Measurements from ENCODE around the gene MNAT1. TPM values are rescaled to one million over a fixed set of nuclear protein-coding genes. Genes with fewer than 3 reads are reported as not detected.

MNAT1 gene
- total RNA-seq, 2 donors from 2014 or later = 48.2 to 52.4 TPM

DNA sequence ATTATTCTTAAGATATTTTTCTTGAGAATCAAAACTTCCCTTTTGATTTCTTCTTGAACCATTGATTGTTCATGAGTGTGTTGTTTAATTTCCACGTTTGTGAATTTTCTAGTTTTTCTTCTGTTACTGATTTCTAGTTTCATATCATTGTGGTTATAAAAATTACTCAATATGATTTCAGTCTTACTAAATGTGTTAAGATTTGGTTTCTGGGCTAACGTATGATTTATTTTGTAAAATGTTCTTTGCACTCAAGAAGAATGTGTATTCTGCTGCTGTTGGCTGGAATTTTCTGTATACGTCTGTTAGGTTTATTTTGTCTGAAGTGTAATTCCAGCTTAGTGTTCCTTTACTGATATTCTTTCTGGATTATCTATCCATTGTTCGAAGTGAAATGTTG, 221.6 kb downstream of the MNAT1 start:
- DNase-seq (ENCODE audit: low spot score) (no peak), ATAC-seq (peak in 1 of 2 donors; percentile 59)
- H3K4me3 Mint-ChIP-seq = peak overlapping the region; percentile 68
- H3K9me3 Mint-ChIP-seq = peaks cover 17% of the 10 kb centered on the region
- H3K27ac Mint-ChIP-seq = peak overlapping the region; percentile 54 to 65
- peaks cover 55% of the 10 kb centered on the region for H3K36me3 Mint-ChIP-seq
- H3K27me3 Mint-ChIP-seq = no peaks in the 10 kb centered on the region
- H3K4me1 Mint-ChIP-seq (ENCODE audit: low read depth in 2 of 2) = peaks cover 11 to 16% of the 10 kb centered on the region in 2 donors

DNA sequence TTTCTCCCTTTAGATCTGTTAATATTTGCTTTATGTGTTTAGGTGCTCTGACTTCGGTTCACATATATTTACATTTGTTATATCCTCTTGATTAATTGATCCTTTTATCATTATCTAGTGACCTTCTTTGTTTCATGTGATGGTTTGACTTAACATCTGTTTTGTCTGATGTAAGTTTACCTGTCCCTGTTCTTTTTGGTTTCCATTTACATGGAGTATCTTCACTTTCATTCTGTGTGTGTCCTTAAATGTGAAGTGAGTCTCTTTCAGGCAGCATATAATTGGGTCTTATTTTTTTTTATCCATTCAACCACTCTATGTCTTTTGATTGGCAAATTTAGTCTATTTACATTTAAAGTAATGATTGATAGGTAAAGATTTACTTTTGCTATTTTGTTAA, 222.1 kb downstream of the MNAT1 start:
- H3K27ac Mint-ChIP-seq = peak overlapping the region; percentile 54 to 65

DNA sequence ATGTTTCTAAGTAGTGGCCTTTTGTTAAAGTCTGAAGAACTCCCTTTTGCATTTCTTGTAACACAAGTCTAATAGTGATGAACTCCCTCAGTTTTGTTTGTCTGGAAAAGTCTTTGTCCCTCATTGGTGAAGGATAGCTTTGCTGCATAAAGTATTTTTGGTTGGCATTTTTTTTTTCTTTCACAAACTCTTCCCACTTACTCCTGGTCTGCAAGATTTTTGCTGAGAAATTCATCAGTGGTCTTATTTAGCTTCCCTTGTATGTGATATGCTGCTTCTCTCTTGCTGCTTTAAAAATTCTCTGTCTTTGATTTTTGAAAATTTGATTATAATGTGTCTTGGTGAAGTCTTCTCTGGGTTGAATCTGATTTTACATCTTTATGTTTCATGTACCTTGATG, 223.6 kb downstream of the MNAT1 start:
- Mint-ChIP-seq H3K27ac (no peak overlapping the region), H3K4me1 (ENCODE audit: low read depth in 2 of 2) (peaks cover 11 to 16% of the 10 kb centered on the region in 2 donors), H3K9me3 (peaks cover 17% of the 10 kb centered on the region), H3K4me3 (no peak overlapping the region), H3K36me3 (peaks cover 59% of the 10 kb centered on the region), H3K27me3 (no peaks in the 10 kb centered on the region)
- no peak for ATAC-seq
- no peak for DNase-seq (ENCODE audit: low spot score)

More for the DNA sequence above, 222.1 kb downstream of the MNAT1 start:
- Mint-ChIP-seq H3K27me3 (no peaks in the 10 kb centered on the region), H3K4me3 (peak overlapping the region; percentile 68), H3K4me1 (ENCODE audit: low read depth in 2 of 2) (peaks cover 11 to 16% of the 10 kb centered on the region in 2 donors), H3K36me3 (peaks cover 59% of the 10 kb centered on the region), H3K9me3 (peaks cover 17% of the 10 kb centered on the region)
- ATAC-seq (no peak), DNase-seq (ENCODE audit: low spot score) (no peak)

DNA sequence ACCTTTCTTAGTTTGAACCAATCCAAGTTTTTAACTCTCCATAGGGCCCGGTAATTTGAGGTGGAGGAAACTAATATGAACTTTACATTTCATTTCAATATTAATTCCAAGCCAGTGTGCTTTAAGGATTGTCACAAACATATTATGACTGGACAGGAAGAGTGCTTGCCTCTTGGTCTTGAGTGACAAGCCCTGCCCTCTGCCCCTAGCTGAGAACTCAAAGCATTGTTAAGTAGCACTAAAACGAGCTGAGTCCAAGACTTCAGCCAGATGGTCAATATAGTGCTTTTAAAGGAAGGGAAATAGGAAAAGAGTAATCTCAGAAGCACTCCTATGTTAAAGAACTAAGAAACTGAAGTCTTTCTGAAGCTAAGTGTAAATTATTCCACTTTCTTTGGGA, 229.2 kb downstream of the MNAT1 start:
- no peak for DNase-seq (ENCODE audit: low spot score)
- Mint-ChIP-seq H3K36me3 (peaks cover 29% of the 10 kb centered on the region), H3K4me1 (ENCODE audit: low read depth in 2 of 2) (peaks cover 3 to 4% of the 10 kb centered on the region in 2 donors), H3K9me3 (peaks cover 4% of the 10 kb centered on the region), H3K27me3 (no peaks in the 10 kb centered on the region), H3K4me3 (no peak overlapping the region), H3K27ac (no peak overlapping the region)
- ATAC-seq = no peak

DNA sequence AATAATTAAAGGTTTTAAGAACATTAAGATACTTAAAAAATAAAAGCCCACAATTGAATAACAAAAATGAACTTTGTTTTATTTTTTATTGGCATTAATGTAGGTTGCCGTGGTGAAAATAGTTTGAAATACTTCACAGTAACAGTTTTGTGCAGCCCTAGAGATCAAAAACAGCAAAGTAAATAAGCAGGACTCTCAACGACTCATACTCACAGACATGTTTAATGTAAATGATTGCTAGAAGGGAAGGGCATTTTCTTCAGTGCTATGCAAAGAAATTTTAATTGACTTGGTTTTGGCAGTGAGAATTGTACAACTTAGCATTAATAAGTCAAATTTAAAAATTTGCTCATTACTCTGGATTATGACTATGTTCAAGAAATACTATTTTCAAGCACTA, 230.3 kb downstream of the MNAT1 start:
- no peaks in the 10 kb centered on the region for H3K27me3 Mint-ChIP-seq
- no peak overlapping the region for H3K4me3 Mint-ChIP-seq
- peaks cover 22% of the 10 kb centered on the region for H3K36me3 Mint-ChIP-seq
- DNase-seq (ENCODE audit: low spot score) = no peak
- peaks cover 3 to 4% of the 10 kb centered on the region in 2 donors for H3K4me1 Mint-ChIP-seq (ENCODE audit: low read depth in 2 of 2)
- no peak overlapping the region for H3K27ac Mint-ChIP-seq
- no peak for ATAC-seq
- H3K9me3 Mint-ChIP-seq = no peaks in the 10 kb centered on the region

DNA sequence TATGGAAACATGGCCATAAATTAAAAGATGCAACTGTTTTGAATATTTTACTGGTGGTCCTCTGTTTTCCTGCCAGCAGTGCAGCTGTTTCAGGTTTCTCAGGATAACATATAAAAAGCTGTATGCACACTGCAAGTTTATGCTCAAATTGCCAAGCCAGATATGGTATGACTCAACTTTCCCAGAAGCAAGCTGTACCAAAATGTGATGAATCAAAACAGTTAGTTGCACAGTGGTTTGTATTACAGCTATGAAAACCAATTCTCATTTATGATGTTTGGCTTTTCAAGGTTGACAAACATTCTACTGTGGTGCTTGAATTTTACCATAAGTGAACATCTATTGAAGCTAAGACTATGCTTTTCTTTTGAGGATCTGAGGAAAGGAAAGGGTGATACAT, 230.8 kb downstream of the MNAT1 start:
- Mint-ChIP-seq H3K4me1 (ENCODE audit: low read depth in 2 of 2) (peaks cover 3 to 4% of the 10 kb centered on the region in 2 donors), H3K27ac (no peak overlapping the region), H3K9me3 (no peaks in the 10 kb centered on the region), H3K4me3 (no peak overlapping the region), H3K36me3 (peaks cover 17% of the 10 kb centered on the region), H3K27me3 (no peaks in the 10 kb centered on the region)
- no peak for DNase-seq (ENCODE audit: low spot score)
- ATAC-seq = peak; percentile 45 to 66

DNA sequence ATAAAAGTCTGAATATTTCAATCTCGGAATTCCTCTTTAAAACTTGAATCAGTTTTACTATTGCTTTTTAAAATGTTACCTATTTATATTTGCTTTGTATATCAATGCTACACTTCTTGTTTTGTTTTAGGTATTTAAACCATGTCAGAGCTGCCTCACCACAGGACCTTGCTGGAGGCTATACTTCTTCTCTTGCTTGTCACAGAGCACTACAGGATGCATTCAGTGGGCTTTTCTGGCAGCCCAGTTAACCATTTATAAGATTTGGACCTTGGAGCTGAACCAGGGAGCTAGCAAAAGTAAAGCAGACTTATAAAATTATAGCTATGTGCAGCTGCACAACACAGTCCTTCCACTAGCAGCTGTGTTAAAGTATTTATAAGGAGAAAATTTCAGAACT, 233.5 kb downstream of the MNAT1 start:
- Mint-ChIP-seq H3K36me3 (peaks cover 5% of the 10 kb centered on the region), H3K4me1 (ENCODE audit: low read depth in 2 of 2) (peaks cover 3 to 4% of the 10 kb centered on the region in 2 donors), H3K27me3 (no peaks in the 10 kb centered on the region), H3K27ac (no peak overlapping the region), H3K4me3 (no peak overlapping the region), H3K9me3 (no peaks in the 10 kb centered on the region)
- DNase-seq (ENCODE audit: low spot score) (no peak), ATAC-seq (no peak)

DNA sequence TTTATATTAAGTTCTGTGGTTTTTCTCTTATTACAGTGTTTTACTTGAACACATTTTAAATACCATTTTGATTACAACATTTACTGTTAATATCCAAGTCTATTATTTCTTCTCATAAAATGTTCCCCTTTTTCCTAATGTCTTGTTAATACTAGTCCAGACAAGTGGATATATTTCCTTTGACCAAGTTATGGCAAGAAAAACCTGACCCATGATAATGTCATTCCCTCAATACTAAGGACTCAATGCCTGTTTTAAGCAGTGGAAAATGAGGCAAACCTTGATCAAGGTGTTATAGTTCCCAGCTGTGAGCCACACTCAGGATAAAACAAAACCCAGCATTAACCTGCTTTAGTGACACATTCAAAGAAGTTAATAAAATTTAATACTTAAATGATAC, 234.1 kb downstream of the MNAT1 start:
- no peak overlapping the region for H3K4me3 Mint-ChIP-seq
- DNase-seq (ENCODE audit: low spot score) (no peak), ATAC-seq (no peak)
- no peaks in the 10 kb centered on the region for H3K9me3 Mint-ChIP-seq
- peaks cover 5% of the 10 kb centered on the region for H3K36me3 Mint-ChIP-seq
- H3K4me1 Mint-ChIP-seq (ENCODE audit: low read depth in 2 of 2) = peaks cover 3 to 4% of the 10 kb centered on the region in 2 donors
- no peaks in the 10 kb centered on the region for H3K27me3 Mint-ChIP-seq
- H3K27ac Mint-ChIP-seq = no peak overlapping the region

DNA sequence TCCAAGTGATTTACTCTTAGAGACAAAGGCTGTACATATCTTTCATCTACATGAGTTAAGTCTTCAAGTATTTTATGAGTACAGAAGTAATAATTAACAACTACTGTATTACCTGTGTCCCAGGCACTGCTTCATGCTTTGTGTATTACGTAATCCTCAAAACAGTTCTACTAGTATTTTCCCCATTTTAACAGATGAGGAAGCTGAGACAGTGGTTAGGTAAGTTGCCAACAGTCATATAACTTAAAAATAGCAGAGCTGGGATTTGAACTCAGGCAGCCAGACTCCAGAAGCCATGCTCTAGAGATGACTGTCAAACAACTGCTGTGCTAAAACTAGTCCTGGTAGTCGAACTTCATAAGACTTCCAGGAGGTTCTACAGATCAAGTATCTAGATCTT, 235.6 kb downstream of the MNAT1 start:
- no peak for ATAC-seq
- DNase-seq (ENCODE audit: low spot score) = no peak
- H3K36me3 Mint-ChIP-seq = peaks cover 5% of the 10 kb centered on the region
- no peaks in the 10 kb centered on the region for H3K9me3 Mint-ChIP-seq
- H3K4me1 Mint-ChIP-seq (ENCODE audit: low read depth in 2 of 2) = peaks cover 3 to 4% of the 10 kb centered on the region in 2 donors
- H3K27ac Mint-ChIP-seq = no peak overlapping the region
- H3K27me3 Mint-ChIP-seq = no peaks in the 10 kb centered on the region
- H3K4me3 Mint-ChIP-seq = no peak overlapping the region

DNA sequence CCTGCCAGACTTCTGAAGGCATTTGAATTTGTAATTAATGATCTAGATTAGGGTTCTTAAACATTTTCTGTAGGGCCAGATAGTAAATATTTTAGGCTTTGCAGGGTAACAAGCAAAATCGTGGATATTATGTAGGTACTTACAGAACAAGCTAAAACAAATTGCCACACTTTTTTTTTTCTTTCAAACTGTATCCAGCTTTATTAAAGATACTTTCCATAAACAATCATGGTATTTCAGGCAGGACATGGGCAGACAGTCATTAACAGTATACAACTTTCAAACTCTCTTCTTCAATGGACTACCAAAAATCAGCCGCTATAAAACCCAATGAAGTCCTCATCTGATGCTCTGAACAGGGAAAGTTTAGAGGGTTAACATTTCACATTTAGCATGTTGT, 236.7 kb downstream of the MNAT1 start:
- Mint-ChIP-seq H3K9me3 (no peaks in the 10 kb centered on the region), H3K27me3 (no peaks in the 10 kb centered on the region), H3K4me1 (ENCODE audit: low read depth in 2 of 2) (peaks cover 3 to 4% of the 10 kb centered on the region in 2 donors), H3K36me3 (peaks cover 5% of the 10 kb centered on the region), H3K27ac (no peak overlapping the region), H3K4me3 (no peak overlapping the region)
- ATAC-seq = no peak
- no peak for DNase-seq (ENCODE audit: low spot score)

DNA sequence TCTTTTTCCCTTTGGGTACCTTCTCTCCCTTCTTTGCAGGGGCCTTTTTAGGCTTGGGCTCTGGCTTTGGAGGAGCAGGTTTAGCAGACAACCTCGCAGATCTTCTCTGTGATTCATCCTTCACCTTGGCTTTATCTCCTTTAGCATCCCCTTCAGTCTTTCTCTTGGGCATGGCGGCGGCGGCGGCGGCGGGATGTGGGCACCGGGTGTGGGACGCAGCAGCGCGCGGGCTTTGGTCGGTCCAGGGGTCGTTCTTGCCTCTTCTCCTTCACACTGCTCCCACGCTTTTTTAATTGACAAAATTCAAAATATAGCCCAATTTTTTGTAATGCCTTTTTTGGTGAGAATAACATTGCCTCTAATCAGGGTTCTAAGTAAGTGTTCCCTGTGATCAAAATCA, 237.7 kb downstream of the MNAT1 start:
- no peaks in the 10 kb centered on the region for H3K4me1 Mint-ChIP-seq (ENCODE audit: low read depth in 2 of 2)
- no peaks in the 10 kb centered on the region for H3K36me3 Mint-ChIP-seq
- no peak overlapping the region for H3K4me3 Mint-ChIP-seq
- H3K9me3 Mint-ChIP-seq = no peaks in the 10 kb centered on the region
- ATAC-seq (no peak), DNase-seq (ENCODE audit: low spot score) (no peak)
- no peak overlapping the region for H3K27ac Mint-ChIP-seq
- no peaks in the 10 kb centered on the region for H3K27me3 Mint-ChIP-seq

DNA sequence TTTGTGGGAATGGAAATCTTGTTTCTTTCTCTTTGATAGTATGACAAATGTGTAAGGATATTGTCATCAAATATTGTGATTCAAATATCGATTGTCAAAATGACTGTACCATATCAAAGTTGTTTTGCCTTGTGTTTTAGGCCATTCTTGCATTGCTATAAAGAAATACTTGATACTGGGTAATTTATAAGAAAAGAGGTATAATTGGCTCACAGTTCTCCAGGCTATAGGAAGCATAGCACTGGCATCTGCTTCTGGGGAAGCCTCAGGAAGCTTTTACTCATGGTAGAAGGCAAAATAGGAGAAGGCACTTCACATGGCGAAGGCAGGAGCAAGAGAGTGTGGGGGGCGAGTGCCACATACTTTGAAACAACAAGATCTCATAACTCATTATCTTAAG, 238.5 kb downstream of the MNAT1 start:
- Mint-ChIP-seq H3K9me3 (no peaks in the 10 kb centered on the region), H3K27me3 (no peaks in the 10 kb centered on the region), H3K4me3 (no peak overlapping the region), H3K4me1 (ENCODE audit: low read depth in 2 of 2) (peaks cover 0 to 4% of the 10 kb centered on the region in 2 donors), H3K27ac (no peak overlapping the region), H3K36me3 (no peaks in the 10 kb centered on the region)
- DNase-seq (ENCODE audit: low spot score) (no peak), ATAC-seq (no peak)

DNA sequence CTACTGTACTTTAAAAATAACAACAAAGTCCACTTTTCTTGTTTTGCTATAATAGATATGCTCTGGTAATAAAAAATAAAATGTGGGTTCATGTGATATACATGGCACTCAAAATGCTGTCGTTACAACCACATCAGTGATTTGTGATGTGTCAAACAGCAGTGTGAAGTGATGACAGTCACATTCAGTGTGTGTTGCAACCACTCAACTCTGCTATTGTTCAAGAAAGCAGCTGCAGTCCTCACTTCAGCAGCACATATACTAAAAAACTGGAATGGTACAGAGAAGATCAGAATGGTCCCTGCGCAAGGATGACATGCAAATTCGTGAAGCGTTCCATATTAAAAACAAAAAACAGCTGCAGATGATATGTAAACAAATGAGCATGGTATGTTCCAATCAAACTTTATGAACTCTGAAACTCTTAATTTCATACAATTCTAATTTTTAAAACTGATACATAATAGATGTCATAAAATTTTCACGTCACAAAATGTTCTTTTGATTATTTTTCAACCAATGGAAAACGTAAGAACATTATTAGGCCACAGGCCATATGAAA, 239.6 kb downstream of the MNAT1 start:
- Mint-ChIP-seq H3K27ac (no peak overlapping the region), H3K36me3 (no peaks in the 10 kb centered on the region), H3K9me3 (no peaks in the 10 kb centered on the region), H3K4me3 (no peak overlapping the region), H3K4me1 (ENCODE audit: low read depth in 2 of 2) (peaks cover 0 to 4% of the 10 kb centered on the region in 2 donors), H3K27me3 (no peaks in the 10 kb centered on the region)
- ATAC-seq (no peak), DNase-seq (ENCODE audit: low spot score) (no peak)

DNA sequence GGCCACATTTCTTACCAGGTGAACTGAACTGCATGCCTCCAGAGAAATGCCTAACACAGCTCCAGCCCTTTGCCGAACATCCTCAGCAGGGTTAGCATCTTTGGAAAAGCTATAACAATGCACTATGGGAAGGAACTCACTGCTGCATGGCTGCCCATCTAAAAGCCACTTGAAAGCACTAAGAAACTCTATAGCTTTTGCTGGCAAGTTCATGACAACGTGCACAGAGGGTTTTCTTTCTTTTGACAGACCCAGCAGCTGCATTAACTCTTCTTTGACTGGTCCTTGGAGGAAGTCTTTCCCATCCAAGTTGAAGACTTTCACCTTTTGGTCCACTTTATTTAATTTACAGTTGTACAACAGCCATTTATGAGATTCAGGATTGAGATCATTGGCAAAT, 241.0 kb downstream of the MNAT1 start:
- no peak overlapping the region for H3K4me3 Mint-ChIP-seq
- H3K36me3 Mint-ChIP-seq = no peaks in the 10 kb centered on the region
- ATAC-seq = no peak
- no peaks in the 10 kb centered on the region for H3K9me3 Mint-ChIP-seq
- no peak overlapping the region for H3K27ac Mint-ChIP-seq
- H3K27me3 Mint-ChIP-seq = no peaks in the 10 kb centered on the region
- no peak for DNase-seq (ENCODE audit: low spot score)
- peaks cover 4 to 7% of the 10 kb centered on the region in 2 donors for H3K4me1 Mint-ChIP-seq (ENCODE audit: low read depth in 2 of 2)

DNA sequence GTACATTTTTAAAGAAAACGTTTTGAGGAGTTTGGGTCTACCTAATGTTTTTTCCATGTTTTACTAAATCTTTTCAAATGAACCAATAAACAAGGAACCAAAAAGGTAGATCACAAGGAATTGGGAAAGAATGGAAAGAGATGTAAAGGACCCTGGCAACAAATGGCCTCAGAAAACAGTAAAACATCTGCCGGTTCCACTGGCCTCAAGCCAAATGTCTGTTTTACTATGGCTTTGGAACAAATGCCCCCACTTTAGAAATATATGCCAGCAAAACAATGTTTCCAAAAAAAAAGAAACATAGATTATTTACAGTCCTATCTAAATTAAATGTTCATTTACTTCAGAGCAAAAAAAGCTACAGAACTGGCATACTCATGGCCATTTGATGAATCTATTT, 243.3 kb downstream of the MNAT1 start:
- Mint-ChIP-seq H3K27me3 (no peaks in the 10 kb centered on the region), H3K9me3 (no peaks in the 10 kb centered on the region), H3K27ac (no peak overlapping the region), H3K4me1 (ENCODE audit: low read depth in 2 of 2) (peaks cover 4 to 8% of the 10 kb centered on the region in 2 donors), H3K4me3 (no peak overlapping the region), H3K36me3 (no peaks in the 10 kb centered on the region)
- ATAC-seq (no peak), DNase-seq (ENCODE audit: low spot score) (no peak)
